SK-N-MC (cell line): ENCODE data around the gene FCGR2B.
"Not testable (repeated sequence)": the region's sequence is repeated elsewhere in the genome, so short reads cannot be mapped to it uniquely, and the experiment has no call there.

Experiments used
- EZH2 ChIP-seq: fragments of 200-600 bp; sonication (generic); IDR thresholded peaks from one replicate; pipeline ENCODE4 v1.6.1; 2017; ENCODE audit warnings: antibody characterized with exemption
- FOXP2 ChIP-seq: optimal IDR thresholded peaks from 2 replicates; pipeline ENCODE3; 2011; ENCODE audit warnings: mild to moderate bottlenecking, moderate library complexity; ENCODE audit not compliant: insufficient read depth; ENCODE audit errors: extremely low read length, control extremely low read depth
- POLR2AphosphoS5 ChIP-seq: IDR thresholded peaks from 2 replicates; pipeline ENCODE4 v1.6.1; 2012; ENCODE audit warnings: mild to moderate bottlenecking, low read depth, low read length, borderline replicate concordance

DNA sequence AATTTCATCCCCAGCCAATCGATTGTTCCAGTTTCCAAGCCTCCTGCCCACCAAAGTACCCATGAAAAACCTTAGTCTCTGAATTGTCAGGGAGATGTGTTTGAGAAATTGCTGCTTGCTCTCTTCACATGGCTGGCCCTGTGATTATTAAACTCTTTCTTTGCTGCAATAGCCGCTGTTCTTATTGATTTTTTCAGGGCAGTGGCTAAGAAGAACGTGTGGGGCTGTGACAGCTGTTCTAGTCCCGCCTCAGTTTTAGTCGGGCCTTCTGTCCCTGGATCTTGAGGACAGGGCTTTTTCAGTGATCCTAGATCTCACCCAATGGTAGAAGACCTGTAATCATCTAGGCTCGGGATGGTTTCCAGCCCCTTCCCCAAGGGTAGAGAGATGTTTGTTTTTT, 9.0 kb upstream of the FCGR2B start:
- not testable (repeated sequence) for TF ChIP-seq POLR2AphosphoS5, EZH2, FOXP2
